Measurements from ENCODE around the gene ALDH3B1. TPM values are rescaled to one million over a fixed set of nuclear protein-coding genes. Genes with fewer than 3 reads are reported as not detected.

Gene ALDH3B1
- total RNA-seq, 1 experiment from 2014 or later, result not detected

- no peak overlapping the region for H3K27ac ChIP-seq (ENCODE audit: insufficient read length, low read depth, low read length)
- H3K14ac ChIP-seq (ENCODE audit: insufficient read depth, low read length), result no peak overlapping the region
- H3K9me3 ChIP-seq (ENCODE audit: control insufficient read depth, low read depth, low read length), result no peaks in the 10 kb centered on the region
- peaks cover 22 to 24% of the 10 kb centered on the region in 2 experiments for H3K4me1 Mint-ChIP-seq
- peak overlapping the region; percentile 94 to 96 for H3K4me3 Mint-ChIP-seq
- no peak overlapping the region for H2BK20ac ChIP-seq (ENCODE audit: low read depth, low read length, poor library complexity, severe bottlenecking)
- H4K8ac ChIP-seq (replicated peaks; ENCODE audit: insufficient read length, low read depth, low read length), result no peak overlapping the region
- H3K4me1 ChIP-seq (ENCODE audit: insufficient read depth, low read length), result no peaks in the 10 kb centered on the region; the same call in 1 of the 2 replicates
- H3K79me2 ChIP-seq (ENCODE audit: insufficient read depth, low read length), result no peaks in the 10 kb centered on the region
- TF ChIP-seq CTCF (conservative IDR thresholded peaks at IDR 0.05), result no peak
- H2BK120ac ChIP-seq (ENCODE audit: low read depth, low read length, poor library complexity, severe bottlenecking), result no peak overlapping the region
- H3K18ac ChIP-seq (ENCODE audit: insufficient read length, low read depth, low read length), result no peak overlapping the region
- no peak overlapping the region for H3K4ac ChIP-seq (ENCODE audit: low read depth, low read length)
- no peak overlapping the region for H4K5ac ChIP-seq (ENCODE audit: insufficient read length, low read depth, low read length)
- peaks cover 5% of the 10 kb centered on the region for H3K79me1 ChIP-seq (ENCODE audit: insufficient read depth, low read depth, low read length, poor library complexity, severe bottlenecking)
- H3K27ac Mint-ChIP-seq, result peak overlapping the region in 2 of 3 experiments; percentile 57 to 83; a peak in 1 of 7 replicates
- no peak overlapping the region for H2AFZ ChIP-seq (ENCODE audit: low read length)
- H3K4me2 ChIP-seq (ENCODE audit: insufficient read depth, insufficient read length, low read length), result peak overlapping the region; percentile 27
- H3K27me3 ChIP-seq (ENCODE audit: insufficient read depth, low read length), result no peaks in the 10 kb centered on the region
- H3K23me2 ChIP-seq (ENCODE audit: insufficient read length, low read depth, low read length, poor library complexity, severe bottlenecking), result peaks cover 8% of the 10 kb centered on the region
- H3K56ac ChIP-seq (ENCODE audit: insufficient read length, low read depth, low read length), result no peak overlapping the region
- no peaks in the 10 kb centered on the region for H4K20me1 ChIP-seq (ENCODE audit: control insufficient read depth, insufficient read depth, insufficient read length)
- no peak overlapping the region for H2AK5ac ChIP-seq (ENCODE audit: insufficient read length, low read length)
- no peak overlapping the region for H2BK15ac ChIP-seq (ENCODE audit: low read depth, low read length)
- peak overlapping the region; percentile 70 for H3K9ac ChIP-seq (ENCODE audit: extremely low read depth, insufficient read length, low read length)
- H3K27me3 Mint-ChIP-seq (ENCODE audit: low read depth), result no peaks in the 10 kb centered on the region
- H3K36me3 Mint-ChIP-seq (ENCODE audit: insufficient read depth in 1 of 3, low read depth in 3 of 3), result peaks cover 13 to 36% (median 26%) of the 10 kb centered on the region in 3 experiments; a peak in 6 of 7 replicates
- H3K23ac ChIP-seq (ENCODE audit: insufficient read length, low read depth, low read length), result no peak overlapping the region
- no CpG with 5 or more reads among the region's 10 CpGs for WGBS (ENCODE audit: extremely low coverage, insufficient read length, low lambda C conversion rate)
- no peak for DNase-seq
- no peak overlapping the region for H2BK12ac ChIP-seq (ENCODE audit: insufficient read length, low read depth, low read length)
- H2BK5ac ChIP-seq (ENCODE audit: insufficient read length, low read length), result no peak overlapping the region
- H3T11ph ChIP-seq (ENCODE audit: low read length), result no peak overlapping the region
- no peaks in the 10 kb centered on the region for H3K9me3 Mint-ChIP-seq
- H4K91ac ChIP-seq (ENCODE audit: insufficient read length, low read depth, low read length), result no peak overlapping the region
Observed at GRCh38 chr11:68031144-68031464, 21.0 kb downstream of the ALDH3B1 start.

All from H9 (cell line).